HG02763 (cell line): ENCODE measurements around the gene SPATA7.
"Not testable (repeated sequence)": the region's sequence is repeated elsewhere in the genome, so short reads cannot be mapped to it uniquely, and the experiment has no call there.

Source experiments
- ATAC-seq: cut with Tn5 transposase; IDR thresholded peaks from one replicate; pipeline ENCODE4 v1.9.1; 2021; ENCODE audit warnings: mild to moderate bottlenecking, moderate library complexity; ENCODE audit not compliant: unreplicated experiment

Gene SPATA7, protein sequence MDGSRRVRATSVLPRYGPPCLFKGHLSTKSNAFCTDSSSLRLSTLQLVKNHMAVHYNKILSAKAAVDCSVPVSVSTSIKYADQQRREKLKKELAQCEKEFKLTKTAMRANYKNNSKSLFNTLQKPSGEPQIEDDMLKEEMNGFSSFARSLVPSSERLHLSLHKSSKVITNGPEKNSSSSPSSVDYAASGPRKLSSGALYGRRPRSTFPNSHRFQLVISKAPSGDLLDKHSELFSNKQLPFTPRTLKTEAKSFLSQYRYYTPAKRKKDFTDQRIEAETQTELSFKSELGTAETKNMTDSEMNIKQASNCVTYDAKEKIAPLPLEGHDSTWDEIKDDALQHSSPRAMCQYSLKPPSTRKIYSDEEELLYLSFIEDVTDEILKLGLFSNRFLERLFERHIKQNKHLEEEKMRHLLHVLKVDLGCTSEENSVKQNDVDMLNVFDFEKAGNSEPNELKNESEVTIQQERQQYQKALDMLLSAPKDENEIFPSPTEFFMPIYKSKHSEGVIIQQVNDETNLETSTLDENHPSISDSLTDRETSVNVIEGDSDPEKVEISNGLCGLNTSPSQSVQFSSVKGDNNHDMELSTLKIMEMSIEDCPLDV

GRCh38 chr14:88385212-88386101 is at the start of gene SPATA7:
SPATA7 (plus strand) TSS chr14:88385657; CDS start chr14:88385819, 162 bp downstream.
- peak; percentile 100 for ATAC-seq

GRCh38 chr14:88340357-88340756 is 45.1 kb upstream of the SPATA7 start:
- ATAC-seq: no peak

DNA sequence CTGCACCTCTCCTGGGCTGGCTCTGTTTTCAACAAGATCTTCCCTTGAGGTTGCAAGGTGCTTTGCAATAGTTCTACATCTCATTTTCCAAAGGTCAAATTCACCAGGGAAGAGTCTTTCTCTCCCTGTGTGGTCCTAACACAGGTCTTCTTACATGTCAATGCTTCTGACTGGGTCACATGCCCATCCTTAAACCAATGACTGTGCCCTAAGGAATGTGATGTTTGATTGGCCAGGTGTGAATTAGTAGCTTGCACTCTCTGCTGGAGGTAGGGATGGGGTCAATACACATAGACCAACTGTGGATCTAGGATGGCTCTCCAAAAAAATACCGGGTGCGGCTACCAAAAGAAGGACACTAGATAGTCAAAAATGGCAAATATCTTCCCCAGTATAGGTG is 42.5 kb upstream of the SPATA7 start:
- ATAC-seq: no peak

DNA sequence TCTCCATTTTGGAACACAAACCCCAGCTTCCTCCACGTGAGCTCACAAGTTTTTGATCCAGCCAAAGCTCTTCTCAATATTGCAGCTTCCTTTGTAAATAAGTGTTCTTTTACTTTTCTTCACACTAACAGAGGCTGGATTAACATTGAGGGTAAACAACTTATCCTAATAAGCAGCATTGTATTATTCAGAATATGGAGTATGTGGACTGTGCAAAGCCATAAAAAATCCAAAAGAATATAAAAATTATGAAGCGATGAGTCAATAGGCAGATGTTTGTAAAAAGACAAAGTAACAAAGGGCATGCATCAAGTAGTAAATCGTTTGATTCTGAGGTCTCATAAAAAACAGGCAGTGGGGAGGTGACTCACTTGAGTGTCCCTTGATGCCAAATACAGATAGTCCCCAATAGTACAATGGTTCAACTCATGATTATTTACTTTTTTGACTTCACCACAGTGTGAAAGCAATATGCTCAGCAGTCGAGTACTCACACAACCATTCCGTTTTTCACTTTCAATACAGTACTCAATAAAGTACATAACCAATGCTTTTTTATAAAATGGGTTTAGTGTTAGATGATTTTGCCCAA is 39.3 kb upstream of the SPATA7 start:
- ATAC-seq: no peak

DNA sequence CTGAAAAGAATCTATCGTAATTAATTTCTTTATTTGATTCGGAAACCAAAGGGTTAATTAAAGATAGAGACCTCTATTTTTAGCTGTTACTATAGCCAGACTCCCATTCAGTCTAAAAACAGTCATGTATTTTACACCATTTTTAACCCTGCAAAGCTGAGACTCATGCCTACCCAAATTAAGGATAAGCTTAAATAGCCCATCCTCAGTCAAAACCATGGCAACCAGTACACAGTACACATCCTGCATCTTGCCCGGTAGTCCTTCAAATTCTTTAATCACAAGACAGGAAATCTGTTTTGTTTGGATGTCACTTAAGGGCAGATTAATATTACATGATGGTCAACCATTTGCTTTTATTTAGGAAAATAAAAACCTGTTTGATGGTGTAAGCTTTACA is 36.9 kb upstream of the SPATA7 start:
- ATAC-seq: no peak

DNA sequence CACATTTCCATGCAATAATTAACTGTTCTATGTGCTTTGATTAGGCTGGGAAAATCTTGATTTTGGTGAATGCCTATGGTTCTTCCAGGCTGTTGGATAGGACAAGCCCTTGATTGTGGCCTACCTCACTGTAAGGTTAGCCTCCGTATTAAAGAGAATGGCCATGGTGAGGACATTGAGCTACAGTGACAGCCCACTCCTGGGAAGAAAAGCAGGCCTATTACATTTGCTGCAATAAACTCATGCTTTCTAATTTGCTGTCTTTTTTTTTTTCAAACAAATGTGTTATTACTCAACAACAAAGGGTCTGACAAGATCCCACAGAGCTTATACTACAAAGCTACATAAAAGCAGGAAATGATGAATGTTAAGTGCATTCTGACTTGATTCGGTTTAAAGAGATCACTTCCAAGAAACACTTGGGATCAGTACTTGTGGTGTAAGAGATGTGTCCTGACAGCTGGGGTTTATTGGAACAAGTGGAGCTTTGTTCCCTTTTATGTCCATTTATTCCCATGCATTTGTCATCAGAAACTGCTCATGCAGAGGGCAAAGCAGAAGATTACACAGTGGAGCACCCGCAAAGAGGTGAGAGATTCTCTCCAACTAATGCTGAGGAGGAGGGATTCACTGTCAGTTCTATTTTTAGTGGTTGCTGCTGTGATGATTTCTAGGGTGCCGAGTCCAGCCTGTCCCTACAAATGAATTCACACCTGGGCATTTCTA is 33.3 kb upstream of the SPATA7 start:
- ATAC-seq: no peak

DNA sequence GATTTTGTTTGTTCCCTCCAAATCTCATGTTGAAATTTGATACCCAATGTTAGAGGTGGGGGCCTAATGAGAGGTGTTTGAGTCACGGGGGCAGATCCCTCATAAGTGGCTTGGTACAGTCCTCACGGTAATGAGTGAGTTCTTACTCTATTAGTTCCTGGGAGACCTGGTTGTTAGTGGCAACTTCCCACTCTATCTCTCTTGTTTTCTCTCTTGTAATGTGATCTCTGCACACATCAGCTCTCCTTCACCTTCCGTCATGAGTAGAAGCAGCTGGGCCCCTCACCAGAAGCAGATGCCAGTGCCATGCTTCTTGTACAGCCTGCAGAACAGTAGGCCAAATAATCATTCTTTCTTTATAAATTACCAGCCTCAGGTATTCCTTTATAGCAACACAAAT is 32.8 kb upstream of the SPATA7 start:
- no peak for ATAC-seq

DNA sequence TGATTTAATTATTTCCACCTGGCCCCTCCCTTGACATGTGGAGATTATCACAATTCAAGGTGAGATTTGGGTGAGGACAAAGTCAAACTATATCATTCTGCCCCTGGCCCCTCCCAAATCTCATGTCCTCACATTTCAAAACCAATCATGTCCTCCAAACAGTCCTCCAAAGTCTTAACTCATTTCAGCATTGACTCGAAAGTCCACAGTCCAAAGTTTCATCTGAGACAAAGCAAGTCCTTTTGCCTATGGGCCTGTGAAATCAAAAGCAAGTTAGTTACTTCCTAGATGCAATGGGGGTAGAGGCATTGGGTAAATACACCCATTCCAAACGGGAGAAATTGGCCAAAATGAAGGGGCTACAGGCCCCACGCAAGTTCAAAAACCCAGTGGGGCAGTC is 31.1 kb upstream of the SPATA7 start:
- no peak for ATAC-seq

DNA sequence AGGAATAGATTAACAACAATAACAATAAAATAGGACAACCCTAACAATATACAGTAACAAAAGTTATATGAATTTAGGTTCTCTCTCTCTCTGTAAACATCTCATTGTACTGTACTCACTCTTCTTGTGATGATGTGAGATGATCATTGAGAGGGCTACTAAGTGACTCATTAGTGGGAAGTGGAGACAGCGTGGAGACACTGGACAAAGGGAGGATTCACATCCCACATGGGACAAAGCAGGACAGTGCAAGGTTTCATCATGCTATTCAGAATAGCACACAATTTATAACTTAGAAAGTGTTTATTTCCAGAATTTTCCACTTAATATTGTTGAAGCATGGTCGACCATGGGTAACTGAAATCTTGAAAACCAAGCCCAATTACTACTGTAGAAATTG is 26.0 kb upstream of the SPATA7 start:
- no peak for ATAC-seq

DNA sequence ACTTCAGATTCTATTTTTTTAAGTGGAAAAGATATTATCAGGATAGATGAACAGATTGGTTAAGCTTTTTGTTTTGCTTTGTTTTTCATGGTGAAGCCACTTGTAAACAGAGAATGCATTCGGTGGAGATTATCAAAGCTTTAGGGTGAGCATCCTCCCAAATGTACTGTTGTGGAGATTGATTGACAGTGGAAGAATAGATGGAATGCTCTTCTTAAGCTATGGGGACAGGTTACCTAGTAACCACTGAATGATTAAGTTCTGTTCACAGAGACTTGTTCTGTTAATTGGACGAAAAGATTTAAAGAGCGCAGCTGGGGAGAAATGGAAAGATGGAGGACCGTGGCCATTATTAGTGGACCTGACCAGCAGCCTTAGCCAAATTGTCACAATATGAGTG is 21.8 kb upstream of the SPATA7 start:
- ATAC-seq: no peak

GRCh38 chr14:88364710-88365413 is 20.6 kb upstream of the SPATA7 start:
- no peak for ATAC-seq

GRCh38 chr14:88369496-88369895 is 16.0 kb upstream of the SPATA7 start:
- no peak for ATAC-seq

GRCh38 chr14:88379706-88380343 is 5.6 kb upstream of the SPATA7 start:
- no peak for ATAC-seq

DNA sequence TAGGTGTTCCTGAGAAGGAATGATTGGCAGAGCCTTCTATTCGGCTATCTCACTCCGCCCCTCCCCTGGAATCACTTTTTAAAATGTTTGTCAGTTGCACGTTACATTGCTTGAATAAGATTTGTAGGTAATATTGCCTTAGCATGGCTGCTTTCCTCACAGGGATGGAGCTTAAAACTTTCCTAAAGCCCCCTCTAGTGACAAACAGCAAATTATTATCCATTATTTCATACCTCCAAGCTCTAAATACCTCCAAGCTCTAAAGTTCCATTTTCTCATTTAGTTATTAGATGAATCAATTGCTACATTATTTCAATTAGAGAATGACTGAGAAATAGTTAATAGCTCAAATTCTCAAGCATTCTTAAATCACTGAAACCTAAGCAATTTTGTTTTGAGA is 5.1 kb upstream of the SPATA7 start:
- ATAC-seq: no peak

DNA sequence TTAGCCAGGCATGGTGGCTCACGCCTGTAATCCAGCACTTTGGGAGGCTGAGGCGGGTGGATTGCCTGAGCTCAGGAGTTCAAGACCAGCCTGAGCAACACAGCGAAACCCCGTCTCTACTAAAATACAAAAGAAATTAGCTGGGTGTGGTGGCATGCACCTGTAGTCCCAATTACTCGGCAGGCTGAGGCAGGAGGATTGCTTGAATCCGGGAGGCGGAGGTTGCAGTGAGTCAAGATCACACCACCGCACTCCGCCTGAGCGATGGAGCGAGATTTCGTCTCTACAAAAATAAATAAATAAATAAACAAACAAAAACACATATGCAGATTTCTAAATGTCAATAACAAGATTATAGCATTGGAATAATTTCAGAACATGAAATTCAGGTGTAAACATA is 3.8 kb upstream of the SPATA7 start:
- not testable (repeated sequence) for ATAC-seq

DNA sequence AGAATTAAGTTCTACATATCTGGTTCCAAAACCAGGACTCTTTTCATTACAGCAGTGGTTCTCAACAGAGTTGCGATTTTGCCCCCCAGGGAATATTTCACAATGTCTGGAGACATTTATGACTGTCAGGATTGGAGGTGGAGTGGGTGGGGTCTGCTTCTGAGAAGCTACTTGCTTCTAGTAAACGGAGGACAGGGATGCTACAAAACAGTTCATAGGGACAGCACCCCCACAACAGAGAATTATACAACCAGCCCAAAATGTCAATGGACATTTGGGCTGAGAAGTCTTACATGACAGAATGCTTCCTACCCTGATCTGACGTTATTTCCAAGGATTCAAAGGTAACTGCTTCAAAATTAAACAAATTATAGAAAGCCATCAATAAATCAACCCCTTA is 739 bp upstream of the SPATA7 start:
- ATAC-seq: no peak

GRCh38 chr14:88386256-88386794 is 868 bp downstream of the SPATA7 start:
- no peak for ATAC-seq

GRCh38 chr14:88388741-88389282 is 3.4 kb downstream of the SPATA7 start:
- ATAC-seq: no peak

DNA sequence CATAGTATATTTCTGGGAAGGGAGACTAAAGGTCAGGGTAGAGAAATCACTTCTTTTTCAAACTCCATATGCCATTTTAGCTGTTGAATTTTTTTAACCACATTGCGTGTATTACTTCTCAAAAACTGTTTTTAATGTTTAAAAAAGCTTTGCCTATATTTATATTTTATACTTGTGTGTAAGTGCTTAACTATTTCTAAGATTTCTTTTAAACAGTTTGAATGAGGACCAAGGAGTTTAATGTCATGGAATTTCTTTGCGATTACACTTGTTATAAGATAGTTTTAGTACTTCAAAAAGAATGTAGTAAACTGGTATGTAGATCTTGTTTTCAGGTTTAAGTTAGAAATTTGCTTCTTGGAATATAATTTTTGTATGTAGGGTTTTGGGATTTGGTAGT is 7.2 kb downstream of the SPATA7 start:
- ATAC-seq: no peak
